HG03103 (cell line): ENCODE results near the gene BNC1.

Experiments
- ATAC-seq: cut with Tn5 transposase; IDR thresholded peaks from one replicate; pipeline ENCODE4 v1.9.1; 2021; ENCODE audit warnings: low read depth; ENCODE audit not compliant: unreplicated experiment

BNC1 gene

DNA sequence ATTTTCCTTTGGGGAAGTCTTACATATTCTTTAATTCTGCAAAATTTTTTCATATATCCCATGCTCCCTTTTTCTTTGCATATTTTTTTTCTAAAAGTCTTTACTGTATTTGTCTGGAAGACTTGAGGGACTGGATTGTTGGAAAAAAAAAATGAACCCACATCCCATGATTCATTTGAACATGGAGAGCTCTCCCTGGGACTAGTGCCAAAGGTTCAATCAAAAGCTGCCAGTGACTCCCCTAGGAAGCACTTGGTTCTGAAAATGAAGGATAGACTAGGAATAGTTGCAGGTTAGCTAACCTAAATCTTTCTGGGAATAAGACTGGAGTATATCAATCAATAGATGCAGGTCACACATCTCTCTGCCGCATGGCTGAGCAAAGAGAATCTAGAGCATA, 16.4 kb upstream of the BNC1 start:
- ATAC-seq = no peak

DNA sequence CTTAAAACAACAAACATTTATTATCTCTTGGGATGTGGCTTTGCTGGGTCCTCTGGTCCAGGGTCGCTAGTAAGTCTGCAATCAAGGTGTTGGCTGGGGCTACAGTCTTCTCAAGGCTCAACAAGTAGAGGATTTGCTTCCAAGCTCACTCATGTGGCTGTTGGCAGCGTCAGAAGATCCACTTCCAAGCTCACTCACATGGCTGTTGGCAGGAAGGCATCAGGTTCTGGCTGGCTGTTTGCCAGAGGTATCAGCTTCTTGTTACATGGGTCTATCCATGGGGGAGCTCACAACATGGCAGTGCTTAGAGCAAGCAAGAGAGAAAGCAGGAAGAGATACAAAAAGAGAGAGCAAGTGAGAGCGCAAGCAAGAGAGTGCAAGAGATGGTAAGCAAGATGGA, 15.0 kb upstream of the BNC1 start:
- no peak for ATAC-seq

DNA sequence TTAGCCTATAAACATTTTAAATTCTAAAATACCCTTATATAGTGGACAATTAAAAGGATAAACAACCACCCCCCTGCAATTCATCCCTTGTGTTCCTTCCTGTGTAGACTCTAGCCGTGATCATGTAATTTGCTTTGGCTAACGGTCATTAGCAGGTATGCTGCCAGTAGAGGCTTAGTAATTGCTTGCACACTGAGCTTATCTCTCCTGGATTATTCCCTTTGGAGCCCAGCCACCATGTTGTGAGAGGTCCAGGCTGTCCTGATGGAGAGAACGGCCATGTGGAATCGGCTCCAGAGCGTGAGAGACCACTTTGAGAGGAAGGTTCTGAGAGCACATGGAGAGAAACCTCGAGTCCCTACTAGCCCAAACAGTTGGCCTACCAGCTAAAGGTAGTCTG, 11.0 kb upstream of the BNC1 start:
- ATAC-seq = no peak

DNA sequence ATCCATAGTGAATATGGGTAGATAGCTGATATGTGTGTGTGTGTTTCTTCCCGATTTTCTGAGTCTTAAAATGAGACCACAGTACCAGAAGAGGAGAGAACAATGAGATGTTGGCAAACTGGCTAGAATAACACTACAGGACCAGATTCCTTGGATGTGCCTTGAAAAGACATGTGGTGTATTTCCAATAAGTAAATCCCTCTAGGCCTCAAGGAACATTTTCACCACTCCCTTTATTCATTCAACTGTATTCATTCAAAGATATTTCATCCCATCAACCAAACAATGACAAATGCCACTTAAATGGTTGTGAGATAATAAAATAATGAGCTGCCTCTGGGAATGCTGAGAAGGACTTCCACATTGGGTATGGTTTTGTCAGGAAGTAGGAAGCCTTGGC, 8.7 kb upstream of the BNC1 start:
- no peak for ATAC-seq

DNA sequence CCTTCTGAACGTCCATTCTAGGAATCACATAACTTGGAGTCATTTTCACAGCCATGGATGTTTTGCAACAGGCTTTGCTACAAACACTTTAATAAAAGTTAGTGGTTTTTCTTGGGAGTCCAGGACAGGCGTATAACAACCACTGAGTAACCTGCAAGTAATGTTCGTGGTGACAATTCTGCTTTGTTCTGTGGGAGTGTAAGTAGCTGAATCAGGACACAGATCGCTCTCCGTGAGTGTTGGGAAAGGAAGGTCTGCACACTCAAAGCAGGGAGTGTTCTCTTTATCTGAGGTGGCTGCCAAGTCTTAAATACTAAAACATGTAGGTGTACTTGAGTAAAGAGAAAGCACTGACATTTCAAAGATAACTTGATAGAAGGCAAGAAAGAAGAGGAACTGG, 7.9 kb upstream of the BNC1 start:
- ATAC-seq = no peak

DNA sequence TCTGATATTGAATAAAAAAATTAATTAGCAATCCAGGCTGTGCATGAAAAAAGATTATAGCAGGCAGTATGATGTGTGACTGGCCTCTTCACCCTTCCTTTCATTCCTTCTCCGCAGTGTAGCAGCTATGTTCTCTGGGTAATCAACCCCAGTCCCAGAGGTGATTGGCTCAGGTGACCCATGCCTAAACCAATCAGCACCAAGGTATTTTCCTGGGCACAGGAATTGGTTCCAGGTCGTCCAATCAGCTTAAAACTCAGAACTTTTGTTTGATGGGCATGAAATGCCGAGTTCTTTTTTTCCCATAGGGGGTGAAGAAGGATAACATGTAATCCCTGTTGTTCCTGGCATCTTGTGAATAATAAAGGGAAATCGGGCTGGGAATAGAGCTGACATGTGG, 5.8 kb upstream of the BNC1 start:
- ATAC-seq = no peak

DNA sequence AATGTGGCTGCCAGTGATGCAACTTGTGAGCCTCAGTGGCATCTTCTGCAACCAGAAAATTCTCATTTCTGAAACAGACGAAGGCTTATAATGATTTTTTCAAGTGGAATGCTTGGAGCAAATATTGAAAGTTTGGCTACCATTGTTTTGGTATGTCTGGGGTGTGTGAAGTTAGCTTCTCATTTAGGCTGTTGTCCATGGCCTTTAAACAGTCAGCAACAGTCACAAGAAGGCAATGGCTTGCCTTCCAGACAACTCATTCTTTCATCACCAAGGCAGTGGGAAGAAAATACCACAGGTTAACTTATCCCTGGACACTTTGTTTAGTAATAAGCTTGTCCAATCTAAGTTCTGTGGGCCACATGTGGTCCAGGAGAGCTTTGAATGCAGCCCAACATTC, 4.7 kb upstream of the BNC1 start:
- no peak for ATAC-seq

DNA sequence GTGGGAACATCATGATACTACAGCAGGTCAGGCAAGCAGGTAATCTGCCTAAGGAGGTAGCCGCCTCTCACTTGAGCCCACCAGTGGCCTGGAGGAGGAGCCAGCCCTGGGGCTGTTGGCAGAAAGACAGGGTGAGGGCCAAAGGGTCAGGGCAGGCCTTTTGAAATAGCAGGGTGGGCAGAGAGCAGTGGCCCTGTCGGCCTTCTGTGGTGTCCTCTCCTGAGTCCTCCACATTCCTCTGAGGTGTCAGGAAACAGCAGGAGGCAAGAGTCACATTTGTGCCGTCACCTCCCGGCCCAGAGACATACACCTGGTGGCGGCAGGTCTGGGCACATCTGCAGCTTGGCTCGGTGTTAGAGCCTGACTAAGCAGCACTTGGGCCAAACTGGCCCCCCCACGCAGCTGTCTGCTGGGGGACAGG, 3.9 kb upstream of the BNC1 start:
- no peak for ATAC-seq

DNA sequence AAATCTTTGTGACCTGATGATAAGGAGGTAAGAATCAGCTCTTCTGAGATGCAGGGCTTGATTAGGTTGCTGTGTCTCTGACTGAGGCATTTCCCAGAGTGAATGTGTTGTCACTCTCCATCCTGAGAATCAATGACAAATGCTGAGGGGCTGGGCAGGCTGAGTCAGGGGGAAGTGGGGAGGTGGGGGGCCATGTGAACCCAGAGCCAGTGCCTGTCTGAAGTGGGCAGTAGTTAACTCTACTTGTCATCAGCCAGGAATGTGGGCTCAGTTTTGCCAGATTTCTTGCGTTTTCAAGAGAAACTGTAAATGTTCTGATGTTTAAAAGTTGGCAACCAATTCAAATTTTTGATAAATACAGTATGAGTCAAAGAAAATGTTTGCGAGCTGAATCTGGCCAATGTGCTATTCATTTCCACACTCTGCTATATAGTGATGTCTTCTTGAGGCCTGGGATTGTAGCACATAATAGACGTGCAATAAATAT, 3.1 kb upstream of the BNC1 start:
- ATAC-seq = no peak

DNA sequence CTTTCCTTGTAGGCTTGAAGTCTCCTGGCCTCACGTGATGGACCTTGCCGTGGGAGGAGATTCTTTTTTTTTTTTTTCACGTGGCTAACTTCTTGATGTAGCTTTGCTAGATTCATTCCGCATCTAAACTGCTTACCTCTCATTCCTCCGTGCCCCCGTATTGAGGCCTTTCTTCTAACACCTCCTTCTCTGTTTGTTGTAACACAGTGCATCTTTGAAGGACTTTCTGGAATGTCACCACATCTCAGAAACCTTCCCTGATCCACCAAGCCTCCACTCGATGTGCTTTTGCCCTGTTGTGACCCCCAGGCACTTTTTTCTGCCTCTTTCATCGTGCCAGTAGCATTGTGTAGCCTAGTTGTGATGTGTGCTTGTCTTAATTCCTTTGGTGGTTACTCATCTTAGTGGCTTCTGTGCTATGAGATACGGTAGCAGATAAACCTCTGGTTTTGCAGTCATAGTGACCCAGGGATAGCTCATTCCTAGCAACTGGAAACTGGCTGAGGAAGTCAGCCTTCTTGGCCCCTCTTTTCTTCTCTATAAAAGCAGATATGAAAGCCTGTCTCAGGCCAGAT, 1.6 kb upstream of the BNC1 start:
- no peak for ATAC-seq

DNA sequence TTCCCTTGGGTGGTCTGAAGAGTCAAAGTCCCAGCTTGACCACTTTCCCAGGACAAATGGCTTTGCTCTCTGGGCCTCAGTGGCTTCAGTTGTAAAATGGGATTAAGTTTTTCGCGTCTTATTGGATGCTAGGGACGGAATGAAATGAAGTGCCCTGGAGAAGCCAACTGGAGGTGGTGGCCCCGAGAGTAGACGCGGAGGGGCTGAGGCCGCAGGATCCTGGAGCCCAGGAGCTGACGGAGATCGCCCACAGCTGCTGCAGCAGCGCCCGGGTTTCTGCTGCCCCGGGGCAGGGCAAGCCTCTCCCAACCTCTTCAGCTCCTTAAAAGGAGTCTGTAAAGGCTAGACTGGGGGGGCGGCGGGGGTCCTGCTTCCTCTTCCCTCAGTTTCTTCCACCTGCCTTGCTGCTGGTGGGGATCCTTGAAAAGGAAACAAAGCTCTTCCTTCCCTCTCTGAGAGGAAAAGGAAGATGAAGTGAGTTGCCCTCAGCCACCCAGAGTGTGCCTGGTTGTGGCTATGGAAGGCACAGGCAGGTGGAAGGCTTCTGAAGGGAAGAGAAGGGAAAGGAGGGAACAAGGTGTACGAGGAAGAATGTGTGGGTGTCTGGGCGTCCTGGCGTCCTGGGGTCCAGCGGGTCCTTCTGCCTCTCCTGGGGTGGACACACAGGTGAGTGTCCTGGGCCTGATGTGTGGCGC, 967 bp upstream of the BNC1 start:
- no peak for ATAC-seq

DNA sequence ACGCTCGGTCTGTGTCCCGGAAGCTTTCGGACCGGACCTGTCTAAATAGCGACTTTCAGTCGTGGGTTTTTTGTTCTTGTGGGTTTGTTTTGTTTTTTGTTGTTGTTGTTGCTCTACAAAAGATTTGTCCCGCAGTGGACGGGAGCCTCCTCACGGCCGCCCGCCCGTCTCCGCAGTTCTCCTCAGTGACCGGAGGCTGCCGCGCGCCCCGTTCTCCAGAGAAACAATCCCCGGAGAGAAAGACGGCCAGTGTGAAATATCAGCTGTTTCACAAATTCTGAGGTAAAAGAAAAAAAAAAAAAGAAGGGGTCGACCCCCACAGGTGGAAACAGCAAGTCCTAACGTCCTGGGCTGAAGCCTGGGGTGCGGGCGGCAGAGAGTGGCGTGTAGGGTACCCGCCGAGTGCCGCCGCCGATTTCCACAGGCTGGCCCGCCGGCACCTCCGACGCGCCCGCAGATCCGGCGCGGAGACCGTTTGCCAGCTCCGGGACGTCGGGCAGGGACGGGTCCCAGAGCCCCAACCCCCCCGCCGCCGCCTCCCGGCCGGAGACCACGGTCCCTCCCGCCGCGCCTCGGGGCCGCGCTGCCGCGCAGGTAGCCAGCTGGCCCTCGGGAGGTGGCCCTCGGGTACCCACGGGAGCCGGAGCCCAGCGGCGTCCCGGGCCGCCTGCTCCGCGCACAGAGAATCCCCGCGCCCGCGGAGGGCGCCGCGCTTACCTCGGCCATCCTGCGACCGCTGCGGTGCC, 478 bp downstream of the BNC1 start:
- ATAC-seq = no peak

DNA sequence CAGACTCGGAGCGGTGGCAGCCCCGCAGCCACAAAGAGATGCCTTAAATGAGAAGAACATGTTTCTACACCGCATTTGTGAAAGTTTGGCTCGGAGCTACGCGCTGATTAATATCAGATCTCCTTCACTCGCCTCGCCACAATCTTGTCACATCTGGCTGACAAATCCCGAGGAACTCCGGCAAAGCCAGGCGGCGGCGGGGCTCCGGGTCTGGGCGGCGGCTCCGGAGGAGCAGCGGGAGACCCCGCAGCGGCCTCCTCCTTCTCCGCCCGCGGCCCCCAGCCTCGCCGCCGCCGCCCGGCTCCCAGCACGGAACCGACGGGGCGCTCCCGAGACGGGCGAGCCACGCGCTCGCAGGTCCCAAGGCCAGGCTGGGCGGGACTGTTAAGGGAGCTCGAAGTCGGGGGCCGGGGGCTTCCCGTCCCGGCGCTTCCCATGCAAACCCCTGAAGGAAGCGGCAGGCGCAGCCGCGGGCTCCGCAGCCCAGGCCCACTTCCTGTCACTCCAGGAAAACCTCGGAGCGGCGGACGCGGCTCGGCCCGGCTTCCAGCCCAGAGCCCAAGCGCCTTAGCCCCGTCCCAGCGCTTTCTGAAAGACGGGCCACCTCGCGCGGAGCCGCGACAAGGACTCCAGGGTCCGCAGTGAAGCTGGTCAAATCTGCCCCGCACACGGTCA, 1.2 kb downstream of the BNC1 start:
- ATAC-seq = no peak

DNA sequence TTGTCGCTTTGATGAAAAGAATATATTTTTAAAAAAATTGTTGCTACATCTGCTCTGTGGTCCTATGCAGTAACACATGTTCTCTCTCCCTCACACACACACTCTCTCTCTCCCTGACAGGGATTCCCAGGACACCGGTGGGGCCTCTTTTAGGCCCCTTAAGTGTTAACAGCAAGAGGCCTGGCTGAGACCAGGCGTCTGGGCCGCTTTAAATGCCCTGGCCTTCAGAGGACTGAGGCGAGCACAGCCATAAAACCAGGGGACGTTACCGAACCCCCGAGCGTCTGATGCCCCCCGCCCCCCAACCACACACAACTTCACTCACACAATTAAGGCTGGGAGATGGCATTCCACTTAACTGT, 1.7 kb downstream of the BNC1 start:
- ATAC-seq = no peak

DNA sequence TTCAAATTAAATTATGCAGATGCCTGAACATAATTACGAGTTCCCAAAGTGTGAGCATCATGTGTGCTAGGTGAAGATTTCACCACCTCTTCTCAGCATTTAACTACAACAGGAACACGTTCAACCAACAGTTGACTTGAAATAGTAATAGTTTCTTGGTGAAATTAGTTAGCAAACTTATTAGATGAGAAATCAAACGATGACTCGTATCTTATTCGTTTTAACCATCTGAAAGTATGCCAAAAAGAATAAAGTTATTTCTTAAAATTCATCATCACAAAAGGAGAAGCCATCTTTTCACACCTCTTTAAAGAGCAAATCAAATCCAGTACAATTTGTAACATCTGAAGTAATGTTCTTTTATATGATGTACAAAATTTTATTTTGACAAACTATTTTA, 2.3 kb downstream of the BNC1 start:
- no peak for ATAC-seq

DNA sequence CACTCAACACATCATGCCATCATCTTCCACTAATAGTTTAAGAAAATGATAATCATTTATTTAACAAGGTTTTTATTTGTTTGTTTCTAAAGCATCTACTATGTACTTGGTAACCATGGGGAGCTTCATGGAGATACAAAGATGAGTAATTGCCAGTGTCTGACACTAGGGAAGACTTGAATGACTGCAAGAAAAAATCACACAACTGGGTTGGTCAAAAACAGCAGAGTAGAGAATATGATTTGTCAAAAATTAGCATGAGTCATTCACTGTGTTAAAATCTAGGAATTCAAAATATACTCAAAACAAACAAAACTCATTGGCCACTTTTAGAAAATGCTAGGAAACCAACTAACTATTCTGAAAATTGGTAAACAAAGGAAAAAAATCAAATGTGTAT, 6.3 kb downstream of the BNC1 start:
- ATAC-seq = no peak

DNA sequence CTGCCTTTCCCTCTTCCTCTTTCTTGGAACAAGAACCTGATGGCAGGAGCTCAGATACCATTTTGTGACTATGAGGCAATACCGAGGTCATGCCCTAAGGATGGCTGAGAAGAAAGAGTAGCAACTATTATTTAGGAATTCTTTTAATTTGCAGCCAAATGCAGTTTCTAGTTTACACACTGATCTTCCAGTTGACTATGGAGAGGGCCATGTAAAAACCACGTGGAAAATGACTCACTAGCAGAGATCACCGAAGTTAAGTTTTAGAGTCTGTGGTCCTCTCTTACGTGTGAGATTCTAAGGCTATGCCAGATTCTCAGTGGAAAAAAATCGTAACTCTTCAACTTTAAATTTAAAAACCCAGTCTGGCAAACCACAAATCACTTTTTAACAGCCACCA, 7.8 kb downstream of the BNC1 start:
- no peak for ATAC-seq

DNA sequence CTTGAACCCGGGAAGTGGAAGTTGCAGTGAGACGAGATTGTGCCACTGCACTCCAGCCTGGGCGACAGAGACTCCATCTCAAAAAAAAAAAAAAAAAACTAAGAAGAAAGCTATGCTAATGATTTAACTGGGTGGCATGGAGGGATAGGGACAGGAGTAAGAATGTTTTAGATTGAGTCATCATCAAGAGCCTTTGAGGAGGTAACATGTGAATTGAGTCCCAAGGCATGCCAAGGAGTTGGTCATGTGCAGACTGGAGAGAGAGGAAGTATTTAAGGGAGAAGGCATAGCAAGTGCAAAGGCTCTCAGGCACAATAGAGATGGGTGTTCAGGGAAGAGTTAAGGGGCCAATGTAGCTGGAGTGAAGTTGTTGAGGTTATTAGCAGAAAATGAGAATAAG, 9.1 kb downstream of the BNC1 start:
- ATAC-seq = no peak

DNA sequence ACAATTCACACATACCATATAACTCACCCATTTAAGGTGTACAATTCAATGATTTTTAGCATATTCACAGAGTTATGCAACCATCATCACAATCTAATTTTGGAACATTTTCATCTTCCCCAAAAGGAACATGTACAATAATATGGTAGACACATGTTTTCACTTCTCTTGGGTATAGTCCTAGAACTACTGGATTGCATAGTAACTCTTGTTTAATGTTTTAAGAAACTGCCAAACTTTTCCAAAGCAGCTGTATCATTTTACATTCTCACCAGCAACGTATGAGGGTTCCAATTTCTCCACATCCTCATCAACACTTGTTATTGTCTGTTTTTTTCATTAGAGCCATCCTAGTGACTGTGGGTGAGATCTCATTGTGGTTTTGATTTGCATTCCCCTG, 14.3 kb downstream of the BNC1 start:
- ATAC-seq = no peak

DNA sequence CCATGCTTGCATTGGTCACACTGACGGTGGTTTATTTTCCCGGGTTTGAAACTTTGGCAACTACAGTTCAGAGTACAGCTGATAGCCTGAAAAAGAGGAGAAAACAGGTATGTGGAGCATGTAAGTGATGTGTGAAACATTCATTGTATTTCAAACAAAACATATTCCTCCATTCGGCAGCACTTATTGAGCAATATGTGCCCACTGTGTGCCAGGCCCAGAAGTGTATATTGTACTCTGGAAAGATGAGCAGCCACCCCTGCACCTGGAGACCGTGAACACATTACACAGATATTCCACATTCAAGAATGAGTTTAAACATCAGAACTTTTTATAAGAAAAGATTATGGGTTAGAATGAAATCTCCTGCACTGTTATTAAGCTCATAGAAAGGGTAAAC, 16.3 kb downstream of the BNC1 start:
- no peak for ATAC-seq

DNA sequence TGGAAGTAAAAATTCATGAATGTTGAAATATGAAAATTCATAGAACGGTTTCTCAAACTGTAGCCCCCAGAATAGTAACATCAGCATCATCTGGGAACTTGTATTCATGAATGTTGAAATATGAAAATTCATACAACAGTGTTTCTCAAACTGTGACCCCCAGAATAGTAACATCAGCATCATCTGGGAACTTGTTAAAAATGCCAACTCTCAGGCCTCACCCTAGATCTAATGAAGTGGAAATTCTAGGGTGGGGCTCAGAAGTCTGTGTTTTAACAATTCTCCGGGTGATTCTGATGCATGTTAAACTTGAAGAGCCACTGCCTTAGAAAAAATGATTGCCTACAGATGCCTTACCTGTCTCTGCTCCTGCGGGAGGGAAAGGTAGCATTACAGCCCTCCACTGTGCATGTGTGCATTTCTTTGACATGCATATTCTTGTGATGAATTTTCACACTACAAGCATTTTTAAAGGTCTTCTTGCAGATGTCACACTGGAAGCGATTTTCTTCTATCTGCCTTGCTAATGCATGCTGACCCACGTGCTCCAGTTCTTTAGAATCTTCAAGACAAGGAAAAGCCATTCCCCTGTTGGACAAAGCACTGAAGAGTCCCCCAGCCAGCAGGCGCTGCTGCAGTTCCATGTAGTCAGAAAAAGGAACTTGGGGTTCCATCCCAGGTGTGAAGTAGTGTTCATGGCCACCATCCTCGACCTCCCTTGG, 21.7 kb downstream of the BNC1 start:
- ATAC-seq = no peak
